Right forelimb (tissue), 1 donor: ENCODE measurements around the gene SCML1.
A peak's percentile ranks its signal among the peaks of the same experiment; 100 is the strongest.
"Not testable (repeated sequence)": the region's sequence is repeated elsewhere in the genome, so short reads cannot be mapped to it uniquely, and the experiment has no call there.

Source experiments
- DNase-seq: peaks from one replicate; pipeline ENCODE4 v3.0.0-alpha.2; 2018

SCML1 gene

GRCh38 chrX:17740137-17741122 is 3.1 kb downstream of the SCML1 start:
- no peak for DNase-seq

- DNase-seq, result no peak
Observed at GRCh38 chrX:17741123-17741511, 3.8 kb downstream of the SCML1 start.

DNA sequence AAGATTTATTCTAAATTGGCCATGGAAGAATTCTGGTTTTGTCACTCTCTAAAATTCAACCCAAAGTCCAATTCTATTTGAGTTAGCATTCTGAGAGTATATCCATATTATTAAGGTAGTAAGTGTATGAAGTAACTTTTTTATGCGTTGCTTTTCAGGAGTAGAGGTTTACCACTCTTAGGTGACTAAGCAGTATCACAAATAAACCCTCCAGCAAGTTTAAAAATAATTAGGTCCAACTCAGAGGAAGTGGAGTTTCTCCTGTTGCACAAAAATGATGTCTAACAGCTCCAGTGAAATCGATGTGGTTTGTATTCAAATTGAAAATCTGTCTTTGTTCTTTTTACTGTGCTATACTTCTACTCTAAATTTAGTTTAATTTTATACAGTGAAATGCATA is 6.6 kb downstream of the SCML1 start:
- DNase-seq, result no peak

- no peak for DNase-seq
Observed at GRCh38 chrX:17744896-17745523, 7.7 kb downstream of the SCML1 start.

GRCh38 chrX:17747692-17748091 is 10.4 kb downstream of the SCML1 start:
- no peak for DNase-seq

GRCh38 chrX:17748684-17749083 is 11.4 kb downstream of the SCML1 start:
- no peak for DNase-seq

DNA sequence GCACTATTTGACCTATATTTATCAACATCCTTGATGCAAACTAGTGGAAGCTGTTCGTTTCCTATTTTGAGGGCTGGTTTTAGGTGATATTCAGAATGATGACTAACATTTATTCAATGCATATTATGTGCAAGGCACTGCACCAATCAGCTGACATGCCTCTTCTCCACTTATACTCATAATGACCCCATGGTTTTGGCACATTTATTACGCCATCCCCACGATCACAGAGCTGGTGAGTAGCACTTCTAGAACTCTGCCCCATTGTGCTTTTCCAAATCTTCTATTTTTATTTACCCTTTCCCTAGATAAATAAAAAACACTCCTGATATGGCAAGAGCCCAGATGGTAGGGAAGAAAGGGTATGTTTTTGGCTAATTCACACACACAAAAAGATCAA is 13.1 kb downstream of the SCML1 start:
- no peak for DNase-seq

- no peak for DNase-seq
Observed at GRCh38 chrX:17758382-17758781, 21.1 kb downstream of the SCML1 start.

GRCh38 chrX:17759990-17760389 is 22.7 kb downstream of the SCML1 start:
- no peak for DNase-seq

DNA sequence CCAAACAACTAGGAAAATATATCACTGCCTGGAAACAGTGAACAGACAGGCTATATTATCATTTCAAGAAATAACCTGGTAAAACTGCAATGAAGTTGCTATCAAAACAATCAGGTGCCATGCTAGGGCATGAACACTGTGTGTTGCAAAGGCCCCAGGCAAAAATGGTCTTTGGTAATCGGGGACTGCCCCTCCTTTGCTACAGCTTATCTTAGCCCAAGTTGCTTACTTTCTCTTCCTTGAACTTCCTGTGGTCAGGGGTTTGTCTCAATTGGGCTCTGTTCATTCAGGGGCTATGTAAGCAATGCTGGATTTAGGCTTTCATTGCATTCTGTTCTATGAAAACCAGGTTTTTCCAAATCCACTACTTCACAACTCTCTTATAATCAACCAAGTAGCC is 30.4 kb downstream of the SCML1 start:
- no peak for DNase-seq

DNA sequence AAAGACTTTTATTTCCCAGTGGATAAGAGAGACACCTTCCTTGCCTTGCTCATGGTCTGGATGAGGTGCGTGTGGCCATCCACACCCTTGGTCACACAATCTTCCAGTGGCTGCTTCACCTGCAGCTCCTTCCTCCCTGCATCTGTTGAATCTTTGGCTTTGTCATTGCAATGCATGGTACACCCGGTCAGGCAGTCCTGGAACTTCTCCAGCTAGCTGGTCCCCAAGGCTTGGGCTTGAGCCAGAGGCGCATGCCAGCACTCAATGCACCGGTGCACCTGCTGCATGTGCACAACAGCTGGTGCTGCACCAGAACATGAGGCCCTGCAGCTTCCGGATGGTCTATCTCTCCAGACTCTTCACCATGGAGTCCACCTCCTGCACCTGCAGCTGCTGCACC is 31.7 kb downstream of the SCML1 start:
- DNase-seq, result no peak

GRCh38 chrX:17769701-17770269 is 32.5 kb downstream of the SCML1 start:
- DNase-seq, result no peak

GRCh38 chrX:17773221-17773876 is 36.1 kb downstream of the SCML1 start:
- no peak for DNase-seq

- no peak for DNase-seq
Observed at GRCh38 chrX:17774053-17774452, 36.8 kb downstream of the SCML1 start.

DNA sequence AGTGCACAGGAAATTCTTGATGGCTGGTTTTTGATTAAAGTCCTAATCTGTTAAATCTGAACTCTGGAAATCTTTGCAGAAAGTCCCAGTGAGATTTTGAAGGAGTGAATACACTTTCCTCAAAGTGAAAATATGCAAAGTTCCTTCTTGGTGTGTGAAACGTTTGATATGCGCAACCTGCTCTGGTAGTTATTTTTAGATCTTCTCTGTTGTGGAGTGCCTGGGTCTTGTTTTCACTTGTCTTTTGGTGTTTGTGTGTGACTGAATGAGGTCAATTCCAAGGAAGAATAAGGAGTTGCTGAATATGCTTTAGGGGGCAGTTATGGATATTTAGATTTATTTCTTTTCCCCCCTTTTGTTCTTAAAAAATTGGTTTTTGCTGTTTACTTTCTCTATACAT is 41.7 kb downstream of the SCML1 start:
- no peak for DNase-seq

DNA sequence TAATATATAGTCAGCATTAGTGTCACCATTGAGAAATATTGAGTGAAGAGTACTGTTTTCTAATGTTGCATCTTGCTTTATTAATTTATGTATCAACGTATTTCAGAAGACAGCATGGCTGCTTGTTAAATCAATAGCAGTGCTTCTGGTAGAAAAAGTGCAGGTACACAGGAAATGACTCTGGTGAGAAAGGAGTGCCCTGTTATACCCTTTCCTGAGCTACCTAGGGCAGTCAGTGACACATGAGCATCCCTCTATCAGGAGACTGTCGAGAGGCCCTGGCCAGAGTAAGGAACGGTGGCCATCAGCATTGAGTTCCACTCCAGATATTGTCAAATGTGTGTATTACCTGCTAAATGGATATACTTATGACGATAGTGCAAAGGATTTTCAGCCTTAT is 42.1 kb downstream of the SCML1 start:
- no peak for DNase-seq

- not testable (repeated sequence) for DNase-seq
Observed at GRCh38 chrX:17786554-17787347, 49.5 kb downstream of the SCML1 start.

DNA sequence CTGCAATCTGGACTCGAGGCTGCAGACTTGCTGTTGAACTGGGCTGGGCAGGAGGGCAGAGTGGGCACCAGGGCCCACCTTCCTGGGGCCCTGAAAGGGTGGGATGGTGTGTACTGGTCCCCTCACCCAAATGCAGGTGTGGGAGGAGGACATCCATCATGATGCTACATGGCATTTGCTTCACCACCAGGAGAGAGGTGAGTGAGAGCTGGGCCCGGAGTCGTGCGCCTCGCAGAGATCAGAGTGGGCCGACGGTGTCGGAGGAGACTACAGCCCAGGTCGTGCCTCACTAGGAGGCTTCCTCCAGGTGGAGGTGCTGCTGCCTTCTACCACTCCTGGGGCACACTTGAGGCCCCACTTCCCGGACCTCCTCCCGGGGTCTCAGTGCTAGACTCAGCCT is 50.3 kb downstream of the SCML1 start:
- no peak for DNase-seq

GRCh38 chrX:17788439-17788838 is 51.1 kb downstream of the SCML1 start:
- peak; percentile 54 for DNase-seq

DNA sequence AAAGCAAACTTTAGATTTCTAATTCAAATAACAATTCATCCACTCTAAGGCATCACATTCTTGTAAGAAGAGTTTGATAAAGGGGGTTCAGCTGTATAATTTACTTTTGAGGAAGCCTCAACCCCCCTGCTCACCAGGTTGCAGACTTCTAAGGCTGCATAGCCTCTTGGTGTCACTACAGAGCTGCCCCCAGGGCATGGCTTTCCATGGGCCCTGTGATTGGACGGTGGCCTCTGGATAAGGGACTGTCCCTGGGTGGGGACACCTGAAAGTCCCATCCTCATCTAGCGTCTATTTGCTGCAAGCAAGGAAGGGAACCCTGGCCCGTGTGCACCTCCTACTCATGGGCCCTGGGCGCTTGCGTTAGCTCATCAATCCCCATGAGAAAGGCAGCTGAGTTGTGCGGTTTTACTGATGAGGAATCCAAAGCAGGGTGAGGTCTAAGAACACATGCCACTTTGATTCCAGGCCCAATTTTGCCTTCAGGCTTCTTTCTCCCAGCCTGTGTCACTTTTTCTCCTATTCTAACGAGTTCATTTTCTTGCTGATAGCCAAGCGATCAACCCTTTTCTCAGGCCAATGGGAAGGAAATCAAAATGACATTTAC is 51.8 kb downstream of the SCML1 start:
- no peak for DNase-seq

DNA sequence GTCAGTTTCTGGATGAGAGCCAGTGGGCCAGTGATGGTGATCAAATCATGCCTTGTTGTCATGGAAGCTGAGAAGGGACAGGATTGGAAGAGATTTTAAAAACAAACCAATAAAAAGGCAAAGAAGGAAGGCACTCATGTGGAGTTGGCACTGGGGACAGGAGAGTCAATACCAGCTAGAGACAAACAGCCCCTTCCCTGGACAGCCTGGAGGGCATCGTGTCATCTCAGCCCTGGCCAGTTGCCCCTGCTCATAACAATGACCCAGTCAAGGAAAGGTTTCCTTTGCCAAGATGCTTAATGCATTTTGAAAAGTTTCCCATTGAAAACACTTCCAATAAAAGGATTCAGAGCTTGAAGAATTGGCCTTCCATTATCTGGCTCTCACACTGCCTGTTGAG is 55.5 kb downstream of the SCML1 start:
- no peak for DNase-seq

GRCh38 chrX:17798921-17799320 is 61.6 kb downstream of the SCML1 start:
- no peak for DNase-seq
